ENCODE results near the gene CSMD2.

CSMD2 gene

GRCh38 chr1:33655496-33655895 is 509.5 kb downstream of the CSMD2 start:
- Histone ChIP-seq H3K36me3 (replicated peaks; ENCODE audit: insufficient read depth, low read length) (no peaks in the 10 kb centered on the region), H3F3A (ENCODE audit: insufficient read depth, low read length) (no peaks in the 10 kb centered on the region), H3K4me3 (ENCODE audit: low read length) (no peak overlapping the region), H3K9me3 (replicated peaks; ENCODE audit: insufficient read depth, low read length) (no peaks in the 10 kb centered on the region), H3K27me3 (replicated peaks; ENCODE audit: insufficient read depth, low read length) (peaks cover 37% of the 10 kb centered on the region), H4K20me1 (ENCODE audit: insufficient read depth, low read length) (no peaks in the 10 kb centered on the region), H3K9me2 (replicated peaks; ENCODE audit: insufficient read depth, low read length) (no peaks in the 10 kb centered on the region), H3K4me1 (ENCODE audit: low read length) (no peaks in the 10 kb centered on the region), H3K79me2 (ENCODE audit: low read length) (no peaks in the 10 kb centered on the region), H3K9ac (ENCODE audit: low read length) (no peak overlapping the region), H2AFZ (ENCODE audit: low read length) (no peak overlapping the region), H3K27ac (ENCODE audit: low read length) (no peak overlapping the region), H3K4me2 (ENCODE audit: low read depth, low read length) (no peak overlapping the region)
- DNase-seq, result no peak
- TF ChIP-seq EZH2 (optimal IDR thresholded peaks at IDR 0.05; ENCODE audit: low read depth, low read length) (no peak), EZH2phosphoT487 (IDR thresholded peaks at IDR 0.05; ENCODE audit: low read length) (no peak), CTCF (IDR thresholded peaks at IDR 0.05; ENCODE audit: low read length) (no peak)

- H3K27me3 ChIP-seq (replicated peaks; ENCODE audit: insufficient read depth, low read length), result peaks cover 33% of the 10 kb centered on the region
- H3K79me2 ChIP-seq (ENCODE audit: low read length), result no peaks in the 10 kb centered on the region
- no peaks in the 10 kb centered on the region for H3K9me2 ChIP-seq (replicated peaks; ENCODE audit: insufficient read depth, low read length)
- no peak for TF ChIP-seq CTCF (IDR thresholded peaks at IDR 0.05; ENCODE audit: low read length)
- no peak for TF ChIP-seq EZH2 (optimal IDR thresholded peaks at IDR 0.05; ENCODE audit: low read depth, low read length)
- TF ChIP-seq EZH2phosphoT487 (IDR thresholded peaks at IDR 0.05; ENCODE audit: low read length), result no peak
- H2AFZ ChIP-seq (ENCODE audit: low read length), result no peak overlapping the region
- no peaks in the 10 kb centered on the region for H4K20me1 ChIP-seq (ENCODE audit: insufficient read depth, low read length)
- no peaks in the 10 kb centered on the region for H3K9me3 ChIP-seq (replicated peaks; ENCODE audit: insufficient read depth, low read length)
- H3K4me1 ChIP-seq (ENCODE audit: low read length), result no peaks in the 10 kb centered on the region
- H3K4me3 ChIP-seq (ENCODE audit: low read length), result no peak overlapping the region
- H3K36me3 ChIP-seq (replicated peaks; ENCODE audit: insufficient read depth, low read length), result no peaks in the 10 kb centered on the region
- DNase-seq, result no peak
- no peak overlapping the region for H3K4me2 ChIP-seq (ENCODE audit: low read depth, low read length)
- no peak overlapping the region for H3K27ac ChIP-seq (ENCODE audit: low read length)
- H3F3A ChIP-seq (ENCODE audit: insufficient read depth, low read length), result no peaks in the 10 kb centered on the region
- H3K9ac ChIP-seq (ENCODE audit: low read length), result no peak overlapping the region
Measured at GRCh38 chr1:33654267-33654834, 510.7 kb downstream of the CSMD2 start.

- TF ChIP-seq EZH2 (optimal IDR thresholded peaks at IDR 0.05; ENCODE audit: low read depth, low read length) (no peak), EZH2phosphoT487 (IDR thresholded peaks at IDR 0.05; ENCODE audit: low read length) (no peak), CTCF (IDR thresholded peaks at IDR 0.05; ENCODE audit: low read length) (no peak)
- no peaks in the 10 kb centered on the region for H3K4me1 ChIP-seq (ENCODE audit: low read length)
- H3K9me2 ChIP-seq (replicated peaks; ENCODE audit: insufficient read depth, low read length), result no peaks in the 10 kb centered on the region
- DNase-seq, result no peak
- H3K36me3 ChIP-seq (replicated peaks; ENCODE audit: insufficient read depth, low read length), result no peaks in the 10 kb centered on the region
- no peaks in the 10 kb centered on the region for H3K79me2 ChIP-seq (ENCODE audit: low read length)
- no peak overlapping the region for H3K9ac ChIP-seq (ENCODE audit: low read length)
- no peak overlapping the region for H3K27ac ChIP-seq (ENCODE audit: low read length)
- H3K4me3 ChIP-seq (ENCODE audit: low read length), result no peak overlapping the region
- H3F3A ChIP-seq (ENCODE audit: insufficient read depth, low read length), result no peaks in the 10 kb centered on the region
- H3K4me2 ChIP-seq (ENCODE audit: low read depth, low read length), result no peak overlapping the region
- no peak overlapping the region for H2AFZ ChIP-seq (ENCODE audit: low read length)
- H4K20me1 ChIP-seq (ENCODE audit: insufficient read depth, low read length), result no peaks in the 10 kb centered on the region
- H3K9me3 ChIP-seq (replicated peaks; ENCODE audit: insufficient read depth, low read length), result no peaks in the 10 kb centered on the region
- peaks cover 43% of the 10 kb centered on the region for H3K27me3 ChIP-seq (replicated peaks; ENCODE audit: insufficient read depth, low read length)
Measured at GRCh38 chr1:33653226-33653625, 511.8 kb downstream of the CSMD2 start.

Measured in MM.1S (cell line).